HepG2 (cell line): Measurements from ENCODE around the gene TMC4. TPM values are rescaled to one million over a fixed set of nuclear protein-coding genes. Genes with fewer than 3 reads are reported as not detected.

Experiments
- AGO2 ChIP-seq: fragments of 200-400 bp; formaldehyde crosslinking; optimal IDR thresholded peaks from 2 replicates; pipeline ENCODE3; 2017; ENCODE audit warnings: mild to moderate bottlenecking, low read depth, low read length, moderate library complexity
- ARHGAP35 ChIP-seq: sonication (generic); formaldehyde crosslinking; IDR thresholded peaks from 2 replicates; pipeline ENCODE4 v1.9.0; 2022; ENCODE audit warnings: mild to moderate bottlenecking, inconsistent platforms, moderate library complexity, missing genetic modification reagents, borderline replicate concordance
- ASH2L ChIP-seq: fragments of 300-600, 200-600 bp; sonication (generic); IDR thresholded peaks from 2 replicates; pipeline ENCODE4 v1.7.0; 2017; ENCODE audit warnings: low read depth, mild to moderate bottlenecking, moderate library complexity, mixed read lengths, low read length; ENCODE audit not compliant: insufficient read length
- HNRNPK ChIP-seq: fragments of 200-400 bp; formaldehyde crosslinking; IDR thresholded peaks from 2 replicates; pipeline ENCODE4 v1.6.1; 2018; ENCODE audit warnings: low read length, low read depth, moderate library complexity, mild to moderate bottlenecking; ENCODE audit not compliant: poor library complexity, severe bottlenecking
- JUND ChIP-seq: sonication (generic); formaldehyde crosslinking; IDR thresholded peaks from 2 replicates; pipeline ENCODE4 v1.8.0; 2022; ENCODE audit warnings: mild to moderate bottlenecking, missing genetic modification reagents
- PCBP1 ChIP-seq: fragments of 200-400 bp; formaldehyde crosslinking; IDR thresholded peaks from 2 replicates; pipeline ENCODE4 v1.6.1; 2017; ENCODE audit warnings: mild to moderate bottlenecking, low read depth, low read length, borderline replicate concordance
- TEAD3 ChIP-seq: optimal IDR thresholded peaks from 2 replicates; pipeline ENCODE3; 2016; ENCODE audit warnings: borderline replicate concordance
- ZFP37 ChIP-seq: sonication (generic); formaldehyde crosslinking; IDR thresholded peaks from 2 replicates; pipeline ENCODE4 v1.4.0; 2020; ENCODE audit warnings: missing genetic modification reagents, borderline replicate concordance
- ZNF543 ChIP-seq: sonication (generic); formaldehyde crosslinking; IDR thresholded peaks from 2 replicates; pipeline ENCODE4 v1.4.0; 2020; ENCODE audit warnings: mild to moderate bottlenecking, missing genetic modification reagents
- ZNF557 ChIP-seq: sonication (generic); formaldehyde crosslinking; IDR thresholded peaks from 2 replicates; pipeline ENCODE4 v1.4.0; 2020; ENCODE audit warnings: missing genetic modification reagents
- polyA plus RNA-seq, 8 experiments: library from polyadenylated mRNA; depleted of rRNA in 3 of 8; stranded (reverse) in 7 of 8; unstranded in 1 of 8; fragments of >200 nt; fragmentation: Illumina TruSeq in 4 of 8; extraction: Trizol in 4 of 8; gene quantifications; 2 replicates each; pipeline versions ENCODE4 v1.2.1 to v1.2.3, GENCODE V29; 2011 to 2016; ENCODE audit warnings: low read depth in 4 of 8, missing spikeins in 1 of 8, mixed read lengths in 1 of 8; ENCODE audit not compliant: insufficient read depth in 1 of 8
- total RNA-seq, 5 experiments: library from RNA; depleted of rRNA; stranded (reverse); fragments of >200 nt; fragmentation: Illumina TruSeq; extraction: Trizol; gene quantifications; 2 replicates each; pipeline ENCODE4 v1.2.3, GENCODE V29; 2016; ENCODE audit warnings: low read depth in 1 of 5
- TF ChIP-seq, protein P1 (sequence below), 2 experiments: sonication (generic) in 1 of 2; formaldehyde crosslinking in 1 of 2; IDR thresholded peaks; 2 replicates each; pipeline versions ENCODE4 v1.4.0 to v1.6.1; 2016 to 2020; ENCODE audit warnings: borderline replicate concordance in 1 of 2, low read depth in 1 of 2, mild to moderate bottlenecking in 1 of 2, missing genetic modification reagents in 1 of 2
- TF ChIP-seq, protein P2 (sequence below): sonication (generic); formaldehyde crosslinking; IDR thresholded peaks from 2 replicates; pipeline ENCODE4 v1.5.1; 2020; ENCODE audit warnings: missing genetic modification reagents, mild to moderate bottlenecking, borderline replicate concordance
- TF ChIP-seq, protein P3 (sequence below): sonication (generic); formaldehyde crosslinking; IDR thresholded peaks from 2 replicates; pipeline ENCODE4 v1.5.1; 2020; ENCODE audit warnings: mild to moderate bottlenecking, missing genetic modification reagents, borderline replicate concordance
- TF ChIP-seq, protein P4 (sequence below): sonication (generic); formaldehyde crosslinking; IDR thresholded peaks from 2 replicates; pipeline ENCODE4 v1.8.0; 2022; ENCODE audit warnings: mild to moderate bottlenecking, missing genetic modification reagents, moderate library complexity

Gene TMC4
- total and polyA plus RNA-seq, 2 of the 13 experiments (the other 11 are each of a cell fraction or from before 2014, with no cell fraction given) = 0.13 to 0.24 TPM

DNA sequence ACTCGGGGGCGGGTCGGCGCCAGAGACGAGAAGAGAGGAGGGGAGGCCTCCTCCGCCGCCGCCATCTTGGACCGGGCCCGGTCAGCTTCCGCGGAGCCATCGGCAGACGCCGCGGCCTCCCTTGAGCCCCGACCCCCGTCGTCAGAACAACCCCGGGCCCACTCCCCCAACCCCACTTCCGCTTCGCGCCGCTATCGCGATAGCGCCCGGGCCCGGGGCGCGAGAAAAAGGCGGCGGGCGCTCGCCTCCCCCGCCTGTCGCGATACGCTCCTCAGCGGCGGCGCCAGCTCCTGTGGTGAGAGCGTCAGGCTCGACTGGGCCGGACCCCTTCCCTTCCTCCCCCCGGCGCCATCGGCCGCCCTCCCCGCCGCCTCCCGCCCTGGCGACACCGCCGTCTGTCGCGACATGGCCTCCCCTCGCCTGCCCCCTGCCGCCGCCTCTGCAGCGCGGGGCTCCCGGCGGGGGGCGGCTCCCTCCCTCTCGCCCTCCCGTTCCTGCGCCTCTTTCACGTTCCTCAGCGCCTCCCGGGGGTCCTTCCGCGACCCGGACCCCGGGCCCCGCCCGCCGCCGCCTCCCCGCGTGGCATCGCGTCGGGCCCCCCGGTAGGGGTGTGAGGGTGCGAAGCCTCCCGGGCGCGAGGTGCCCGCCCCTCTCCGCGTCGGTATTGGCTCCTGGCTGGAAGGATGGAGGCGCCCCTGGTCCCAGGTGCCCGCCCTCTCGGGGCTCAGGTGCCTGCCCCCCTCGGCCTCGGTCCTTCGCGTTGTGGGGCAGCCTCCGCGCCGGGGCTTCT lies 35.1 kb downstream of the TMC4 start, which contains the start of gene CNOT3 (continued):
- TF ChIP-seq ASH2L = peak; percentile 54
- TF ChIP-seq HNRNPK = peak; percentile 45
- TF ChIP-seq TEAD3 = no peak
- TF ChIP-seq AGO2 = peak; percentile 60
- no peak for TF ChIP-seq JUND (CRISPR knock-in tag)
- TF ChIP-seq, protein P1, sequence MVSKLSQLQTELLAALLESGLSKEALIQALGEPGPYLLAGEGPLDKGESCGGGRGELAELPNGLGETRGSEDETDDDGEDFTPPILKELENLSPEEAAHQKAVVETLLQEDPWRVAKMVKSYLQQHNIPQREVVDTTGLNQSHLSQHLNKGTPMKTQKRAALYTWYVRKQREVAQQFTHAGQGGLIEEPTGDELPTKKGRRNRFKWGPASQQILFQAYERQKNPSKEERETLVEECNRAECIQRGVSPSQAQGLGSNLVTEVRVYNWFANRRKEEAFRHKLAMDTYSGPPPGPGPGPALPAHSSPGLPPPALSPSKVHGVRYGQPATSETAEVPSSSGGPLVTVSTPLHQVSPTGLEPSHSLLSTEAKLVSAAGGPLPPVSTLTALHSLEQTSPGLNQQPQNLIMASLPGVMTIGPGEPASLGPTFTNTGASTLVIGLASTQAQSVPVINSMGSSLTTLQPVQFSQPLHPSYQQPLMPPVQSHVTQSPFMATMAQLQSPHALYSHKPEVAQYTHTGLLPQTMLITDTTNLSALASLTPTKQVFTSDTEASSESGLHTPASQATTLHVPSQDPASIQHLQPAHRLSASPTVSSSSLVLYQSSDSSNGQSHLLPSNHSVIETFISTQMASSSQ (IDR thresholded peaks at IDR 0.05; ENCODE audit: low read depth) = no peak
- TF ChIP-seq, protein P1 (CRISPR knock-in tag; IDR thresholded peaks at IDR 0.05; ENCODE audit: borderline replicate concordance) = 0 out of 2 replicates have a peak, but pooled peaks have one; percentile 20
- TF ChIP-seq, protein P2, sequence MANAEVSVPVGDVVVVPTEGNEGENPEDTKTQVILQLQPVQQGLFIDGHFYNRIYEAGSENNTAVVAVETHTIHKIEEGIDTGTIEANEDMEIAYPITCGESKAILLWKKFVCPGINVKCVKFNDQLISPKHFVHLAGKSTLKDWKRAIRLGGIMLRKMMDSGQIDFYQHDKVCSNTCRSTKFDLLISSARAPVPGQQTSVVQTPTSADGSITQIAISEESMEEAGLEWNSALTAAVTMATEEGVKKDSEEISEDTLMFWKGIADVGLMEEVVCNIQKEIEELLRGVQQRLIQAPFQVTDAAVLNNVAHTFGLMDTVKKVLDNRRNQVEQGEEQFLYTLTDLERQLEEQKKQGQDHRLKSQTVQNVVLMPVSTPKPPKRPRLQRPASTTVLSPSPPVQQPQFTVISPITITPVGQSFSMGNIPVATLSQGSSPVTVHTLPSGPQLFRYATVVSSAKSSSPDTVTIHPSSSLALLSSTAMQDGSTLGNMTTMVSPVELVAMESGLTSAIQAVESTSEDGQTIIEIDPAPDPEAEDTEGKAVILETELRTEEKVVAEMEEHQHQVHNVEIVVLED = 0 out of 2 replicates have a peak, but pooled peaks have one; percentile 6
- TF ChIP-seq ARHGAP35 (CRISPR knock-in tag) = peak; percentile 69; the same call in 1 of the 2 replicates
- TF ChIP-seq, protein P3, sequence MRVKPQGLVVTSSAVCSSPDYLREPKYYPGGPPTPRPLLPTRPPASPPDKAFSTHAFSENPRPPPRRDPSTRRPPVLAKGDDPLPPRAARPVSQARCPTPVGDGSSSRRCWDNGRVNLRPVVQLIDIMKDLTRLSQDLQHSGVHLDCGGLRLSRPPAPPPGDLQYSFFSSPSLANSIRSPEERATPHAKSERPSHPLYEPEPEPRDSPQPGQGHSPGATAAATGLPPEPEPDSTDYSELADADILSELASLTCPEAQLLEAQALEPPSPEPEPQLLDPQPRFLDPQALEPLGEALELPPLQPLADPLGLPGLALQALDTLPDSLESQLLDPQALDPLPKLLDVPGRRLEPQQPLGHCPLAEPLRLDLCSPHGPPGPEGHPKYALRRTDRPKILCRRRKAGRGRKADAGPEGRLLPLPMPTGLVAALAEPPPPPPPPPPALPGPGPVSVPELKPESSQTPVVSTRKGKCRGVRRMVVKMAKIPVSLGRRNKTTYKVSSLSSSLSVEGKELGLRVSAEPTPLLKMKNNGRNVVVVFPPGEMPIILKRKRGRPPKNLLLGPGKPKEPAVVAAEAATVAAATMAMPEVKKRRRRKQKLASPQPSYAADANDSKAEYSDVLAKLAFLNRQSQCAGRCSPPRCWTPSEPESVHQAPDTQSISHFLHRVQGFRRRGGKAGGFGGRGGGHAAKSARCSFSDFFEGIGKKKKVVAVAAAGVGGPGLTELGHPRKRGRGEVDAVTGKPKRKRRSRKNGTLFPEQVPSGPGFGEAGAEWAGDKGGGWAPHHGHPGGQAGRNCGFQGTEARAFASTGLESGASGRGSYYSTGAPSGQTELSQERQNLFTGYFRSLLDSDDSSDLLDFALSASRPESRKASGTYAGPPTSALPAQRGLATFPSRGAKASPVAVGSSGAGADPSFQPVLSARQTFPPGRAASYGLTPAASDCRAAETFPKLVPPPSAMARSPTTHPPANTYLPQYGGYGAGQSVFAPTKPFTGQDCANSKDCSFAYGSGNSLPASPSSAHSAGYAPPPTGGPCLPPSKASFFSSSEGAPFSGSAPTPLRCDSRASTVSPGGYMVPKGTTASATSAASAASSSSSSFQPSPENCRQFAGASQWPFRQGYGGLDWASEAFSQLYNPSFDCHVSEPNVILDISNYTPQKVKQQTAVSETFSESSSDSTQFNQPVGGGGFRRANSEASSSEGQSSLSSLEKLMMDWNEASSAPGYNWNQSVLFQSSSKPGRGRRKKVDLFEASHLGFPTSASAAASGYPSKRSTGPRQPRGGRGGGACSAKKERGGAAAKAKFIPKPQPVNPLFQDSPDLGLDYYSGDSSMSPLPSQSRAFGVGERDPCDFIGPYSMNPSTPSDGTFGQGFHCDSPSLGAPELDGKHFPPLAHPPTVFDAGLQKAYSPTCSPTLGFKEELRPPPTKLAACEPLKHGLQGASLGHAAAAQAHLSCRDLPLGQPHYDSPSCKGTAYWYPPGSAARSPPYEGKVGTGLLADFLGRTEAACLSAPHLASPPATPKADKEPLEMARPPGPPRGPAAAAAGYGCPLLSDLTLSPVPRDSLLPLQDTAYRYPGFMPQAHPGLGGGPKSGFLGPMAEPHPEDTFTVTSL (CRISPR knock-in tag) = no peak
- no peak for TF ChIP-seq ZNF557 (CRISPR knock-in tag)
- no peak; the same call in 1 of the 2 replicates for TF ChIP-seq ZNF543 (CRISPR knock-in tag)
- TF ChIP-seq, protein P4, sequence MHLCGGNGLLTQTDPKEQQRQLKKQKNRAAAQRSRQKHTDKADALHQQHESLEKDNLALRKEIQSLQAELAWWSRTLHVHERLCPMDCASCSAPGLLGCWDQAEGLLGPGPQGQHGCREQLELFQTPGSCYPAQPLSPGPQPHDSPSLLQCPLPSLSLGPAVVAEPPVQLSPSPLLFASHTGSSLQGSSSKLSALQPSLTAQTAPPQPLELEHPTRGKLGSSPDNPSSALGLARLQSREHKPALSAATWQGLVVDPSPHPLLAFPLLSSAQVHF (CRISPR knock-in tag) = 0 out of 2 replicates have a peak, but pooled peaks have one; percentile 55
- 0 out of 2 replicates have a peak, but pooled peaks have one; percentile 34 for TF ChIP-seq ZFP37
- TF ChIP-seq PCBP1 = peak; percentile 86; the same call in 1 of the 2 replicates
